WTC11 (cell line): Measurements from ENCODE around the gene CIC. TPM values are rescaled to one million over a fixed set of nuclear protein-coding genes. Genes with fewer than 3 reads are reported as not detected.
A peak's percentile ranks its signal among the peaks of the same experiment; 100 is the strongest.

Experiments used
- ATAC-seq: fragments of 200-7000 bp; cut with Tn5 transposase; 2 replicates; pipeline ENCODE4 v1.10.0; 2021; ENCODE audit warnings: mild to moderate bottlenecking, moderate library complexity
- CTCF ChIA-PET: fragments of 300-600 bp; sonication (Branson Sonifier 250); formaldehyde crosslinking; loops from one replicate; lab custom pipeline; 2021; ENCODE audit warnings: antibody characterized with exemption; lab: Charles Lee
- POLR2A ChIA-PET: fragments of 350-600 bp; sonication (Branson Sonifier 250); formaldehyde crosslinking; loops from one replicate; lab custom pipeline; 2021; ENCODE audit warnings: antibody characterized with exemption; lab: Charles Lee
- DNase-seq: peaks from one replicate; pipeline ENCODE4 v3.0.0; 2021; ENCODE audit warnings: low spot score
- H3K27ac Mint-ChIP-seq: 2 replicates; pipeline ENCODE4 v1.8.0; 2021; ENCODE audit warnings: mixed read lengths
- H3K27me3 Mint-ChIP-seq: 2 replicates; pipeline ENCODE4 v1.8.0; 2021; ENCODE audit warnings: low read depth, mild to moderate bottlenecking, moderate library complexity, mixed read lengths
- H3K36me3 Mint-ChIP-seq: 2 replicates; pipeline ENCODE4 v1.8.0; 2021; ENCODE audit warnings: mixed read lengths
- H3K4me1 Mint-ChIP-seq: 2 replicates; pipeline ENCODE4 v1.8.0; 2022; ENCODE audit warnings: mixed read lengths
- H3K4me3 Mint-ChIP-seq: 2 replicates; pipeline ENCODE4 v1.8.0; 2021; ENCODE audit warnings: mild to moderate bottlenecking, moderate library complexity, mixed read lengths
- H3K9me3 Mint-ChIP-seq: 2 replicates; pipeline ENCODE4 v1.8.0; 2021; ENCODE audit warnings: mixed read lengths
- ETV6 ChIP-seq: sonication (generic); formaldehyde crosslinking; IDR thresholded peaks from 2 replicates; pipeline ENCODE4 v1.8.1; 2022; ENCODE audit warnings: mild to moderate bottlenecking, missing genetic modification reagents
- FOXP1 ChIP-seq: sonication (generic); formaldehyde crosslinking; IDR thresholded peaks from 2 replicates; pipeline ENCODE4 v1.8.0; 2022; ENCODE audit warnings: missing genetic modification reagents, mild to moderate bottlenecking, moderate library complexity, borderline replicate concordance
- FOXP4 ChIP-seq: sonication (generic); formaldehyde crosslinking; IDR thresholded peaks from 2 replicates; pipeline ENCODE4 v1.8.0; 2022; ENCODE audit warnings: mild to moderate bottlenecking, missing genetic modification reagents
- IRF1 ChIP-seq: sonication (generic); formaldehyde crosslinking; IDR thresholded peaks from 2 replicates; pipeline ENCODE4 v1.8.0; 2023; ENCODE audit warnings: missing genetic modification reagents
- MAX ChIP-seq: sonication (generic); formaldehyde crosslinking; IDR thresholded peaks from 2 replicates; pipeline ENCODE4 v1.8.0; 2022; ENCODE audit warnings: mild to moderate bottlenecking, missing genetic modification reagents
- NFE2L1 ChIP-seq: sonication (generic); formaldehyde crosslinking; IDR thresholded peaks from 2 replicates; pipeline ENCODE4 v1.8.1; 2023; ENCODE audit warnings: missing genetic modification reagents
- NR3C1 ChIP-seq: sonication (generic); formaldehyde crosslinking; conservative IDR thresholded peaks from 2 replicates; pipeline ENCODE4 v1.8.1; 2023; ENCODE audit warnings: low read depth, mild to moderate bottlenecking, missing genetic modification reagents
- OVOL2 ChIP-seq: fragments of 250-450 bp; sonication (Bioruptor Pico); IDR thresholded peaks from 2 replicates; pipeline ENCODE4 v1.9.0; 2021; ENCODE audit warnings: mild to moderate bottlenecking, borderline replicate concordance
- SP1 ChIP-seq: sonication (generic); formaldehyde crosslinking; conservative IDR thresholded peaks from 2 replicates; pipeline ENCODE4 v1.8.1; 2022; ENCODE audit warnings: missing genetic modification reagents
- ZNF121 ChIP-seq: sonication (generic); formaldehyde crosslinking; IDR thresholded peaks from 2 replicates; pipeline ENCODE4 v1.8.0; 2023; ENCODE audit warnings: missing genetic modification reagents
- ZNF232 ChIP-seq: sonication (generic); formaldehyde crosslinking; IDR thresholded peaks from 2 replicates; pipeline ENCODE4 v1.8.0; 2022; ENCODE audit warnings: mild to moderate bottlenecking, missing genetic modification reagents
- ZNF263 ChIP-seq: sonication (generic); formaldehyde crosslinking; IDR thresholded peaks from 2 replicates; pipeline ENCODE4 v1.8.1; 2022; ENCODE audit warnings: low read depth, mild to moderate bottlenecking, moderate library complexity, missing genetic modification reagents
- ZNF532 ChIP-seq: fragments of 250-450 bp; sonication (Bioruptor Pico); IDR thresholded peaks from 2 replicates; pipeline ENCODE4 v1.9.0; 2021; ENCODE audit warnings: mild to moderate bottlenecking, borderline replicate concordance
- total RNA-seq: library from RNA; stranded (reverse); gene quantifications from 3 replicates; pipeline ENCODE4 v1.2.3, GENCODE V29; 2021
- TF ChIP-seq, protein P1 (sequence below): sonication (generic); formaldehyde crosslinking; IDR thresholded peaks from 2 replicates; pipeline ENCODE4 v1.8.1; 2023; ENCODE audit warnings: mild to moderate bottlenecking, missing genetic modification reagents
- TF ChIP-seq, protein P2 (sequence below): sonication (generic); formaldehyde crosslinking; IDR thresholded peaks from 2 replicates; pipeline ENCODE4 v1.8.0; 2022; ENCODE audit warnings: mild to moderate bottlenecking, missing genetic modification reagents
- TF ChIP-seq, protein P3 (sequence below): fragments of 250-450 bp; sonication (Bioruptor Pico); IDR thresholded peaks from 2 replicates; pipeline ENCODE4 v1.8.0; 2021; ENCODE audit warnings: mild to moderate bottlenecking
- TF ChIP-seq, protein P4 (sequence below): sonication (generic); formaldehyde crosslinking; IDR thresholded peaks from 2 replicates; pipeline ENCODE4 v1.8.0; 2023; ENCODE audit warnings: mild to moderate bottlenecking, missing genetic modification reagents

CIC gene
- total RNA-seq, 1 experiment from 2014 or later, result 55.8 TPM

- no peak overlapping the region for H3K4me3 Mint-ChIP-seq
- CTCF ChIA-PET, result interaction anchor here (0.7 to 2.6 kb wide), 6 partner anchors 8 to 116 kb away, joined by 3 to 13 read pairs (median 4); partner anchors contain the start of gene TMEM145
Observed at GRCh38 chr19:42322305-42322704, 53.3 kb downstream of the CIC start.

GRCh38 chr19:42323473-42323851, 54.4 kb downstream of the CIC start:
- CTCF ChIA-PET, result interaction anchor here (0.6 to 2.6 kb wide), 13 partner anchors 9 to 392 kb away, joined by 3 to 13 read pairs (median 5); partner anchors contain the start of genes GSK3A and TMEM145
- Mint-ChIP-seq H3K27ac (no peak overlapping the region; the same call in 1 of the 2 replicates), H3K4me3 (peak overlapping the region; percentile 74), H3K4me1 (peaks cover 13% of the 10 kb centered on the region), H3K9me3 (no peaks in the 10 kb centered on the region), H3K36me3 (no peaks in the 10 kb centered on the region), H3K27me3 (peaks cover 44% of the 10 kb centered on the region)
- POLR2A ChIA-PET, result no interaction called here
- ATAC-seq (peak; percentile 3), DNase-seq (peak; percentile 76)
- TF ChIP-seq ETV6 (CRISPR knock-in tag) (peak; percentile 64; the same call in 1 of the 2 replicates), MAX (CRISPR knock-in tag) (peak; percentile 96), ZNF232 (CRISPR knock-in tag) (0 out of 2 replicates have a peak, but pooled peaks have one; percentile 29), FOXP1 (0 out of 2 replicates have a peak, but pooled peaks have one; percentile 42), ZNF532 (CRISPR knock-in tag) (no peak), FOXP4 (CRISPR knock-in tag) (peak; percentile 87; the same call in 1 of the 2 replicates), NFE2L1 (CRISPR knock-in tag) (peak; percentile 71; the same call in 1 of the 2 replicates), NR3C1 (CRISPR knock-in tag) (no peak), OVOL2 (no peak), ZNF121 (CRISPR knock-in tag) (no peak), IRF1 (CRISPR knock-in tag) (0 out of 2 replicates have a peak, but pooled peaks have one; percentile 33), SP1 (peak; percentile 57; the same call in 1 of the 2 replicates)
- TF ChIP-seq, protein P1, sequence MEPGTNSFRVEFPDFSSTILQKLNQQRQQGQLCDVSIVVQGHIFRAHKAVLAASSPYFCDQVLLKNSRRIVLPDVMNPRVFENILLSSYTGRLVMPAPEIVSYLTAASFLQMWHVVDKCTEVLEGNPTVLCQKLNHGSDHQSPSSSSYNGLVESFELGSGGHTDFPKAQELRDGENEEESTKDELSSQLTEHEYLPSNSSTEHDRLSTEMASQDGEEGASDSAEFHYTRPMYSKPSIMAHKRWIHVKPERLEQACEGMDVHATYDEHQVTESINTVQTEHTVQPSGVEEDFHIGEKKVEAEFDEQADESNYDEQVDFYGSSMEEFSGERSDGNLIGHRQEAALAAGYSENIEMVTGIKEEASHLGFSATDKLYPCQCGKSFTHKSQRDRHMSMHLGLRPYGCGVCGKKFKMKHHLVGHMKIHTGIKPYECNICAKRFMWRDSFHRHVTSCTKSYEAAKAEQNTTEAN (CRISPR knock-in tag), result 0 out of 2 replicates have a peak, but pooled peaks have one; percentile 42
- TF ChIP-seq, protein P2, sequence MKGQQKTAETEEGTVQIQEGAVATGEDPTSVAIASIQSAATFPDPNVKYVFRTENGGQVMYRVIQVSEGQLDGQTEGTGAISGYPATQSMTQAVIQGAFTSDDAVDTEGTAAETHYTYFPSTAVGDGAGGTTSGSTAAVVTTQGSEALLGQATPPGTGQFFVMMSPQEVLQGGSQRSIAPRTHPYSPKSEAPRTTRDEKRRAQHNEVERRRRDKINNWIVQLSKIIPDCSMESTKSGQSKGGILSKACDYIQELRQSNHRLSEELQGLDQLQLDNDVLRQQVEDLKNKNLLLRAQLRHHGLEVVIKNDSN (CRISPR knock-in tag), result peak; percentile 89
- TF ChIP-seq, protein P3, sequence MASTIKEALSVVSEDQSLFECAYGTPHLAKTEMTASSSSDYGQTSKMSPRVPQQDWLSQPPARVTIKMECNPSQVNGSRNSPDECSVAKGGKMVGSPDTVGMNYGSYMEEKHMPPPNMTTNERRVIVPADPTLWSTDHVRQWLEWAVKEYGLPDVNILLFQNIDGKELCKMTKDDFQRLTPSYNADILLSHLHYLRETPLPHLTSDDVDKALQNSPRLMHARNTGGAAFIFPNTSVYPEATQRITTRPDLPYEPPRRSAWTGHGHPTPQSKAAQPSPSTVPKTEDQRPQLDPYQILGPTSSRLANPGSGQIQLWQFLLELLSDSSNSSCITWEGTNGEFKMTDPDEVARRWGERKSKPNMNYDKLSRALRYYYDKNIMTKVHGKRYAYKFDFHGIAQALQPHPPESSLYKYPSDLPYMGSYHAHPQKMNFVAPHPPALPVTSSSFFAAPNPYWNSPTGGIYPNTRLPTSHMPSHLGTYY, result no peak

More at GRCh38 chr19:42322305-42322704, 53.3 kb downstream of the CIC start:
- peaks cover 11% of the 10 kb centered on the region for H3K4me1 Mint-ChIP-seq
- POLR2A ChIA-PET, result no interaction called here
- DNase-seq, result no peak
- H3K9me3 Mint-ChIP-seq, result no peaks in the 10 kb centered on the region
- no peaks in the 10 kb centered on the region for H3K36me3 Mint-ChIP-seq
- H3K27me3 Mint-ChIP-seq, result peaks cover 44% of the 10 kb centered on the region
- no peak overlapping the region for H3K27ac Mint-ChIP-seq
- TF ChIP-seq, protein P4, sequence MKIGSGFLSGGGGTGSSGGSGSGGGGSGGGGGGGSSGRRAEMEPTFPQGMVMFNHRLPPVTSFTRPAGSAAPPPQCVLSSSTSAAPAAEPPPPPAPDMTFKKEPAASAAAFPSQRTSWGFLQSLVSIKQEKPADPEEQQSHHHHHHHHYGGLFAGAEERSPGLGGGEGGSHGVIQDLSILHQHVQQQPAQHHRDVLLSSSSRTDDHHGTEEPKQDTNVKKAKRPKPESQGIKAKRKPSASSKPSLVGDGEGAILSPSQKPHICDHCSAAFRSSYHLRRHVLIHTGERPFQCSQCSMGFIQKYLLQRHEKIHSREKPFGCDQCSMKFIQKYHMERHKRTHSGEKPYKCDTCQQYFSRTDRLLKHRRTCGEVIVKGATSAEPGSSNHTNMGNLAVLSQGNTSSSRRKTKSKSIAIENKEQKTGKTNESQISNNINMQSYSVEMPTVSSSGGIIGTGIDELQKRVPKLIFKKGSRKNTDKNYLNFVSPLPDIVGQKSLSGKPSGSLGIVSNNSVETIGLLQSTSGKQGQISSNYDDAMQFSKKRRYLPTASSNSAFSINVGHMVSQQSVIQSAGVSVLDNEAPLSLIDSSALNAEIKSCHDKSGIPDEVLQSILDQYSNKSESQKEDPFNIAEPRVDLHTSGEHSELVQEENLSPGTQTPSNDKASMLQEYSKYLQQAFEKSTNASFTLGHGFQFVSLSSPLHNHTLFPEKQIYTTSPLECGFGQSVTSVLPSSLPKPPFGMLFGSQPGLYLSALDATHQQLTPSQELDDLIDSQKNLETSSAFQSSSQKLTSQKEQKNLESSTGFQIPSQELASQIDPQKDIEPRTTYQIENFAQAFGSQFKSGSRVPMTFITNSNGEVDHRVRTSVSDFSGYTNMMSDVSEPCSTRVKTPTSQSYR, result no peak
- TF ChIP-seq ZNF263, result no peak
- TF ChIP-seq, protein P2 (CRISPR knock-in tag), result no peak
- ATAC-seq, result no peak
